Esophagus (tissue), 2 donors: Measurements from ENCODE around the gene RELT. TPM values are rescaled to one million over a fixed set of nuclear protein-coding genes. Genes with fewer than 3 reads are reported as not detected.

Experiments
- H3K27ac ChIP-seq, 2 donors: one replicate each; pipeline ENCODE4 v1.5.1; 2013; ENCODE audit warnings: low read depth in 2 of 2, mild to moderate bottlenecking in 2 of 2, inconsistent platforms in 1 of 2, low read length in 1 of 2, moderate library complexity in 1 of 2
- H3K27me3 ChIP-seq, 2 donors: one replicate each; pipeline ENCODE4 v1.6.1; 2013; ENCODE audit warnings: low read length in 2 of 2, control low read depth in 1 of 2, mild to moderate bottlenecking in 1 of 2; ENCODE audit not compliant: insufficient read depth in 2 of 2, control insufficient read depth in 1 of 2
- H3K36me3 ChIP-seq, 2 donors: one replicate each; pipeline ENCODE4 v1.6.1; 2013; ENCODE audit warnings: low read length in 1 of 2; ENCODE audit not compliant: control insufficient read depth in 2 of 2, insufficient read depth in 2 of 2
- H3K4me1 ChIP-seq, 2 donors: one replicate each; pipeline ENCODE4 v1.6.1; 2013; ENCODE audit warnings: low read length in 1 of 2; ENCODE audit not compliant: control insufficient read depth in 2 of 2, insufficient read depth in 2 of 2
- H3K4me3 ChIP-seq, 2 donors: one replicate each; pipeline ENCODE4 v1.5.1; 2013; ENCODE audit warnings: low read length in 2 of 2, mild to moderate bottlenecking in 2 of 2, low read depth in 1 of 2, moderate library complexity in 1 of 2
- H3K9me3 ChIP-seq, 2 donors: one replicate each; pipeline ENCODE4 v1.6.1; 2013; ENCODE audit warnings: mild to moderate bottlenecking in 2 of 2, low read depth in 1 of 2, low read length in 1 of 2, moderate library complexity in 1 of 2; ENCODE audit not compliant: control insufficient read depth in 2 of 2, insufficient read depth in 1 of 2
- WGBS, 2 donors: extraction: QIAGEN DNeasy Blood & Tissue Kit; methylation state at CpG; one replicate each; pipeline ENCODE4 v1.1.7; 2013; 5-methylcytosine and 5-hydroxymethylcytosine counted together
- polyA plus RNA-seq, 2 donors: library from polyadenylated mRNA; stranded (reverse); fragments of 200-250 nt; gene quantifications; one replicate each; pipeline ENCODE4 v1.2.3, GENCODE V29; 2013
- donor health status: healthy with polysubstance abuse.
- donor health status: Bipolar disorder and iron deficiency.

RELT gene
- polyA plus RNA-seq, 2 donors = 3.8 to 3.9 TPM

GRCh38 chr11:73400293-73400692 lies 24.1 kb downstream of the RELT start:
- Histone ChIP-seq H3K36me3 (peaks cover 3 to 5% of the 10 kb centered on the region in 2 donors), H3K27ac (no peak overlapping the region)
- WGBS, 2 donors = 93 to 96% methylated on average over 6 of the region's 6 CpGs

GRCh38 chr11:73401217-73401923 lies 25.2 kb downstream of the RELT start:
- Histone ChIP-seq H3K4me3 (no peak overlapping the region), H3K9me3 (no peaks in the 10 kb centered on the region), H3K27me3 (no peaks in the 10 kb centered on the region), H3K27ac (no peak overlapping the region), H3K4me1 (no peaks in the 10 kb centered on the region), H3K36me3 (peaks cover 3 to 6% of the 10 kb centered on the region in 2 donors)
- 81 to 82% methylated on average over 3 of the region's 3 CpGs for WGBS, 2 donors

More at GRCh38 chr11:73400293-73400692, 24.1 kb downstream of the RELT start:
- no peaks in the 10 kb centered on the region for H3K27me3 ChIP-seq
- no peak overlapping the region for H3K4me3 ChIP-seq
- H3K4me1 ChIP-seq = no peaks in the 10 kb centered on the region
- H3K9me3 ChIP-seq = no peaks in the 10 kb centered on the region

- Histone ChIP-seq H3K27me3 (no peaks in the 10 kb centered on the region), H3K36me3 (peaks cover 3% of the 10 kb centered on the region in 2 donors), H3K27ac (no peak overlapping the region), H3K9me3 (no peaks in the 10 kb centered on the region), H3K4me3 (no peak overlapping the region), H3K4me1 (no peaks in the 10 kb centered on the region)
- WGBS, 2 donors = 86 to 90% methylated on average over 15 of the region's 15 CpGs
Measured at GRCh38 chr11:73401924-73402833, 26.0 kb downstream of the RELT start.

- WGBS, 2 donors = 76 to 80% methylated on average over 1 of the region's 1 CpG
- H3K9me3 ChIP-seq = no peaks in the 10 kb centered on the region
- H3K4me1 ChIP-seq = no peaks in the 10 kb centered on the region
- H3K36me3 ChIP-seq = peaks cover 3 to 6% of the 10 kb centered on the region in 2 donors
- no peak overlapping the region for H3K4me3 ChIP-seq
- no peaks in the 10 kb centered on the region for H3K27me3 ChIP-seq
- no peak overlapping the region for H3K27ac ChIP-seq
Measured at GRCh38 chr11:73402834-73403185, 26.6 kb downstream of the RELT start.

- WGBS, 2 donors = 92 to 95% methylated on average over 5 of the region's 5 CpGs
- H3K36me3 ChIP-seq = peaks cover 3 to 6% of the 10 kb centered on the region in 2 donors
- no peak overlapping the region for H3K27ac ChIP-seq
- H3K9me3 ChIP-seq = no peaks in the 10 kb centered on the region
- H3K4me1 ChIP-seq = no peaks in the 10 kb centered on the region
- H3K27me3 ChIP-seq = no peaks in the 10 kb centered on the region
- H3K4me3 ChIP-seq = no peak overlapping the region
Measured at GRCh38 chr11:73403541-73403940, 27.3 kb downstream of the RELT start.

GRCh38 chr11:73404048-73404447 lies 27.8 kb downstream of the RELT start:
- 67 to 69% methylated on average over 4 of the region's 4 CpGs for WGBS, 2 donors
- no peak overlapping the region for H3K27ac ChIP-seq
- H3K4me3 ChIP-seq = no peak overlapping the region
- H3K4me1 ChIP-seq = no peaks in the 10 kb centered on the region
- peaks cover 3 to 9% of the 10 kb centered on the region in 2 donors for H3K36me3 ChIP-seq
- no peaks in the 10 kb centered on the region for H3K9me3 ChIP-seq
- no peaks in the 10 kb centered on the region for H3K27me3 ChIP-seq

- Histone ChIP-seq H3K27me3 (no peaks in the 10 kb centered on the region), H3K27ac (no peak overlapping the region), H3K4me1 (no peaks in the 10 kb centered on the region), H3K36me3 (peaks cover 3 to 13% of the 10 kb centered on the region in 2 donors), H3K9me3 (no peaks in the 10 kb centered on the region), H3K4me3 (no peak overlapping the region)
- 90 to 94% methylated on average over 5 of the region's 5 CpGs for WGBS, 2 donors
Measured at GRCh38 chr11:73404506-73405145, 28.4 kb downstream of the RELT start.

GRCh38 chr11:73405146-73405510 lies 28.9 kb downstream of the RELT start:
- peaks cover 3 to 13% of the 10 kb centered on the region in 2 donors for H3K36me3 ChIP-seq

GRCh38 chr11:73406131-73406530 lies 29.9 kb downstream of the RELT start:
- Histone ChIP-seq H3K4me1 (no peaks in the 10 kb centered on the region), H3K9me3 (no peaks in the 10 kb centered on the region), H3K27me3 (no peaks in the 10 kb centered on the region), H3K4me3 (no peak overlapping the region), H3K27ac (no peak overlapping the region), H3K36me3 (peaks cover 3 to 13% of the 10 kb centered on the region in 2 donors)
- WGBS, 2 donors = 94 to 100% methylated on average over 1 of the region's 1 CpG

More at GRCh38 chr11:73405146-73405510, 28.9 kb downstream of the RELT start:
- H3K27me3 ChIP-seq = no peaks in the 10 kb centered on the region
- no peak overlapping the region for H3K27ac ChIP-seq
- H3K4me1 ChIP-seq = no peaks in the 10 kb centered on the region
- H3K4me3 ChIP-seq = no peak overlapping the region
- 94 to 95% methylated on average over 8 of the region's 8 CpGs for WGBS, 2 donors
- no peaks in the 10 kb centered on the region for H3K9me3 ChIP-seq
